Measurements from ENCODE around the gene SPAG16. TPM values are rescaled to one million over a fixed set of nuclear protein-coding genes. Genes with fewer than 3 reads are reported as not detected.

The SPAG16 gene
- total RNA-seq, 4 donors from 2014 or later: 25.5 to 42.7 (median 27.8) TPM

GRCh38 chr2:213411582-213412289 is 127.5 kb downstream of the SPAG16 start:
- H3K27me3 ChIP-seq: no peaks in the 10 kb centered on the region
- no peaks in the 10 kb centered on the region for H3K4me1 ChIP-seq
- H3K36me3 ChIP-seq: no peaks in the 10 kb centered on the region
- DNase-seq (ENCODE audit: low spot score in 2 of 2): no peak
- 85 to 89% methylated on average over 10 of the region's 10 CpGs for WGBS, 2 donors
- no peak overlapping the region for H3K27ac ChIP-seq
- TF ChIP-seq POLR2A (IDR thresholded peaks at IDR 0.05) (no peak), EP300 (IDR thresholded peaks at IDR 0.05) (no peak), CTCF (IDR thresholded peaks at IDR 0.05) (no peak)
- H3K4me3 ChIP-seq: no peak overlapping the region
- H3K9me3 ChIP-seq: no peaks in the 10 kb centered on the region

GRCh38 chr2:213415093-213415492 is 130.8 kb downstream of the SPAG16 start:
- Histone ChIP-seq H3K4me3 (no peak overlapping the region), H3K4me1 (no peaks in the 10 kb centered on the region), H3K27ac (no peak overlapping the region), H3K36me3 (no peaks in the 10 kb centered on the region), H3K9me3 (no peaks in the 10 kb centered on the region), H3K27me3 (no peaks in the 10 kb centered on the region)
- no peak for TF ChIP-seq EP300 (IDR thresholded peaks at IDR 0.05)
- TF ChIP-seq POLR2A (IDR thresholded peaks at IDR 0.05): no peak
- TF ChIP-seq CTCF (IDR thresholded peaks at IDR 0.05): no peak
- DNase-seq (ENCODE audit: low spot score in 2 of 2): no peak
- 90% methylated on average over 1 of the region's 1 CpG for WGBS, 2 donors

GRCh38 chr2:213416832-213417231 is 132.6 kb downstream of the SPAG16 start:
- H3K36me3 ChIP-seq: no peaks in the 10 kb centered on the region
- H3K27ac ChIP-seq: no peak overlapping the region
- no peaks in the 10 kb centered on the region for H3K4me1 ChIP-seq
- H3K9me3 ChIP-seq: no peaks in the 10 kb centered on the region
- no peak for TF ChIP-seq POLR2A (IDR thresholded peaks at IDR 0.05)
- no peak for TF ChIP-seq CTCF (IDR thresholded peaks at IDR 0.05)
- no peak for TF ChIP-seq EP300 (IDR thresholded peaks at IDR 0.05)
- WGBS, 2 donors: 43 to 57% methylated on average over 1 of the region's 1 CpG
- no peaks in the 10 kb centered on the region for H3K27me3 ChIP-seq
- no peak for DNase-seq (ENCODE audit: low spot score in 2 of 2)
- no peak overlapping the region for H3K4me3 ChIP-seq

- TF ChIP-seq POLR2A (IDR thresholded peaks at IDR 0.05) (no peak), EP300 (IDR thresholded peaks at IDR 0.05) (no peak), CTCF (IDR thresholded peaks at IDR 0.05) (no peak)
- DNase-seq (ENCODE audit: low spot score in 2 of 2): no peak
- no peak overlapping the region for H3K27ac ChIP-seq
- H3K9me3 ChIP-seq: no peaks in the 10 kb centered on the region
- H3K36me3 ChIP-seq: no peaks in the 10 kb centered on the region
- WGBS, 2 donors: 50 to 58% methylated on average over 1 of the region's 1 CpG
- H3K4me1 ChIP-seq: no peaks in the 10 kb centered on the region
- H3K4me3 ChIP-seq: no peak overlapping the region
- no peaks in the 10 kb centered on the region for H3K27me3 ChIP-seq
Observed at GRCh38 chr2:213419980-213420379, 135.7 kb downstream of the SPAG16 start.

DNA sequence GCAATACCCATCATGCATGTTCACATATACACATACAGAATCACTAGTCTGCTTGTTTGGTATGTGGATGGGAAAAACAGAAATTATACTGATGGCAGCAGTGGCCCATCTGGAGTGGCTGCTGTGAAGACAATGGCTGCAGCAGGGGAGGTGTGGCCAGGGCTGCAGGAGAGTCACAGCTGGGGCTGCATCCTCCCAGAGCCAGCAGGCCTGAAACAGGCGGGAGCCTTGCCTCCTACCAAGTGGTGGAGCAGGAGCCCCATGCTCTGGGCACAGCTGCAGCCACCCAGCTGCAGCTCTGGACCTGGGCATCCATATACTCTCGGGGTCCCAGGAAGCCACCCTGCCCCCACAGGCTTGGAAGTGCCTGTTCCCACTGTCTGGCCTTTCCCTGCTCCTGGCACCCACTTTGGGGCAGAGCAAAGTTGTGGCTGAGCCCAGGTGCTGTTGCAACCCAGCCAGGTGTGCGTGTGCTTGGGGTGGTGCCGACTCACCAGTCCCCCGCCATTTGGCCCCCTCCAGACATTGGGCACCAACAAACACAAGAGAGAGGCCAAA is 136.6 kb downstream of the SPAG16 start:
- no peak overlapping the region for H3K4me3 ChIP-seq
- no peak overlapping the region for H3K27ac ChIP-seq
- no peaks in the 10 kb centered on the region for H3K9me3 ChIP-seq
- H3K27me3 ChIP-seq: no peaks in the 10 kb centered on the region
- 93 to 100% methylated on average over 2 to 4 of the region's 5 CpGs for WGBS, 2 donors
- no peaks in the 10 kb centered on the region for H3K36me3 ChIP-seq
- no peak for DNase-seq (ENCODE audit: low spot score in 2 of 2)
- no peaks in the 10 kb centered on the region for H3K4me1 ChIP-seq
- no peak for TF ChIP-seq EP300 (IDR thresholded peaks at IDR 0.05)
- no peak for TF ChIP-seq CTCF (IDR thresholded peaks at IDR 0.05)
- no peak for TF ChIP-seq POLR2A (IDR thresholded peaks at IDR 0.05)

Data from tibial nerve (tissue), 4 donors.